Activated naive CD4-positive, alpha-beta T cell (primary cell): ENCODE data around the gene EPN2.

Experiments used
- DNase-seq, 4 experiments: peaks; one replicate each; lab custom pipeline; 2025; lab: John Stamatoyannopoulos, UW

The EPN2 gene

DNA sequence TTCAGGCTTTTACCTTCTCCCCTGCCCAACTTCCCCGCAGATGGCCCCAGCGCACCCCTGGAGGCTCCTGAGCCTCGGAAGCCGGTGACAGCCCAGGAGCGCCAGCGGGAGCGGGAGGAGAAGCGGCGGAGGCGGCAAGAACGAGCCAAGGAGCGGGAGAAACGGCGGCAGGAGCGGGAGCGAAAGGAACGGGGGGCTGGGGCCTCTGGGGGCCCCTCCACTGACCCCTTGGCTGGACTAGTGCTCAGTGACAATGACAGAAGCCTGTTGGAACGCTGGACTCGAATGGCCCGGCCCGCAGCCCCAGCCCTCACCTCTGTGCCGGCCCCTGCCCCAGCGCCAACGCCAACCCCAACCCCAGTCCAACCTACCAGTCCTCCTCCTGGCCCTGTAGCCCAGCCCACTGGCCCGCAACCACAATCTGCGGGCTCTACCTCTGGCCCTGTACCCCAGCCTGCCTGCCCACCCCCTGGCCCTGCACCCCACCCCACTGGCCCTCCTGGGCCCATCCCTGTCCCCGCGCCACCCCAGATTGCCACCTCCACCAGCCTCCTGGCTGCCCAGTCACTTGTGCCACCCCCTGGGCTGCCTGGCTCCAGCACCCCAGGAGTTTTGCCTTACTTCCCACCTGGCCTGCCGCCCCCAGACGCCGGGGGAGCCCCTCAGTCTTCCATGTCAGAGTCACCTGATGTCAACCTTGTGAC is 144.7 kb downstream of the EPN2 start:
- DNase-seq: no peak

DNA sequence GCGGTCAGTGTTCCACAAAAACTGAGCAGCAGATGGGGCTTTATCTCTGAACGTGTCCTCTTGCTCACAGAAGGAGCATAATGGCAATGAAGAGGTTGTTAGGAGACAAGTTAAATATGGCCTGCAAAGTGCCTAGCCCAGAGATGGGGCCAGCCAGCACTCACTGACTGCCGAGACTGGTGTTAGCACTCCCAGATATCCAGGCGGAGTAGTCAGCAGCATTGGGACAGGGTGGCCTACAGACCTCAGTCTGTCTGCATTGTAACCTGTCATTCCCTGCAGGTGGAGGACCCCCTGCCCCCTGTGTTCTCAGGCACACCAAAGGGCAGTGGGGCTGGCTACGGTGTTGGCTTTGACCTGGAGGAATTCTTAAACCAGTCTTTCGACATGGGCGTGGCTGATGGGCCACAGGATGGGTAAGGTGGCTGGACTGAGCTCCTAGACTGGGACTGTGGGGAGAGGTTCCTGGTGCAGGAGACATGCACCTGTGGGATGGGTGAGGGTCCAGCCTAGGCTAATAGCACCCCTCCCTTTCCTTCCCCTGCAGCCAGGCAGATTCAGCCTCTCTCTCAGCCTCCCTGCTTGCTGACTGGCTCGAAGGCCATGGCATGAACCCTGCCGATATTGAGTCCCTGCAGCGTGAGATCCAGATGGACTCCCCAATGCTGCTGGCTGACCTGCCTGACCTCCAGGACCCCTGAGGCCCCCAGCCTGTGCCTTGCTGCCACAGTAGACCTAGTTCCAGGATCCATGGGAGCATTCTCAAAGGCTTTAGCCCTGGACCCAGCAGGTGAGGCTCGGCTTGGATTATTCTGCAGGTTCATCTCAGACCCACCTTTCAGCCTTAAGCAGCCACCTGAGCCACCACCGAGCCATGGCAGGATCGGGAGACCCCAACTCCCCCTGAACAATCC is 145.6 kb downstream of the EPN2 start:
- DNase-seq: no peak

DNA sequence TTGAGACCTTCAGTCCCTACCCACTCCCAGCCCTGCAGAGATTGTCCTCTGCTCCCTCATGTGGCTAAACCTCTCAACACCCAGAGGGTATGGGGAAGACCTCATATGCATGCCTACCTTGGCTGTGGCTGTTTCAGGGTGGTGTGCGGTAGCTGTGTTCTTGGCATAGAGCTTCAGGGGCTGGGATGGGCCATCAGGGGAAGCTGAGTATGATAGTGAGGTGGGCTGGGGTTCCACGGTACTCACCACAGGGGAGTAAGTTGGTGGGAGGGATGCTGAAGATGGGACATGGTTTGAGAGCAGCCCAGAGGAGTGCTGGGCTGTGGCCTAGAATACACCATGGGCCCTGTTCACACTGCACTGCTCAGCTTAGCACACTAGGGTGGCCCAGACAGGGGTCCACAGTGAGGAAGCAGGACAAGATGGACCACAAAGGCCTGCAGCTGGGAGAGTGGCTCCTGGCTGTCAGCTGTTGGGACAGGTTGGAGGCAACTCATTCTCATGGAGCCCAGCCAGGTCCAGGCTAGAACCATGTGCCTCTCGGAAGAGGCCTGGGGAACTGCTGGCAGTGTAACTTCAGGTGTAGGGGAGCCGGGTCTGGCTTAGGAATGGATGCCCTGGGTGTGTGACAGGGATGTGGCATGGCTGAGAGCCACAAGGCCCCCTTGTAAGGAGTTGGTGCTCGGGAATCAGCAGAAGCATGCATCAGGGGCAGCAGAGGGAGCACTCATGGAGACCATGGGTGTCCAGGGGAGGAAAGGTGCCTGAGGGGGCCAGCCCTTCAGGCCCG is 146.7 kb downstream of the EPN2 start:
- DNase-seq: no peak

DNA sequence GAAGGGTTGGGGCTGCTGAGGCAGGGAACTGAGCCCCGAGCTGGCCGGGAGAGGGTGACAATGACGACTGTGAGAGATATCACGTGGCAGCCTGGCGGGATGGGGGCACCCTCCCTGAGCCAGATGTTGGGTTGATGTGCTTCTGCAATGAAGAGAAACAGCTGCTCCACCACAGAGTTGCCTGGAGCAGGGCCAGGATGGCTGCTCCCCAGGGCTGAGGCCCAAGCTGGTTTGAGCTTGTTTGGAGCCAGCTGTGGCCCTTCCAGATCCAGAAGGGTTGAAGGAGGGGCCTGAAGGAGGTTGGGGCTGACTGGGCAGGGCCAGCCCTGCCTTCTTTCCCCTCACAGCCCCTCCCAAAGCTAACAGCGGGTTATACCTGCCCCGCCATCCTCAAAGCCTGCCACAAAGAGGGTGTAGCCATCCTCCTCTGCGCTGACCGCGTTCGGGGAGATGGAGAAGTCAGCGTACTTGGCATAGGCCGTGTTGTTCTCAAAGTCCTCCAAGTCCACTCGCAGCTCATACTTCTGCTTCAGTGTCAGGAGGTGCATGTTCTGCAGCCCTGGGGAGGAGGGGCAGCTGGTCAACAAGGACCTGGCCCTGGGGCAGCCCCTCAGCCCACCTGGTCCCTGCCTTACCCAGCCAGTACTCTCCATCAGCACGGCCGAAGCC is 147.7 kb downstream of the EPN2 start:
- DNase-seq: no peak

DNA sequence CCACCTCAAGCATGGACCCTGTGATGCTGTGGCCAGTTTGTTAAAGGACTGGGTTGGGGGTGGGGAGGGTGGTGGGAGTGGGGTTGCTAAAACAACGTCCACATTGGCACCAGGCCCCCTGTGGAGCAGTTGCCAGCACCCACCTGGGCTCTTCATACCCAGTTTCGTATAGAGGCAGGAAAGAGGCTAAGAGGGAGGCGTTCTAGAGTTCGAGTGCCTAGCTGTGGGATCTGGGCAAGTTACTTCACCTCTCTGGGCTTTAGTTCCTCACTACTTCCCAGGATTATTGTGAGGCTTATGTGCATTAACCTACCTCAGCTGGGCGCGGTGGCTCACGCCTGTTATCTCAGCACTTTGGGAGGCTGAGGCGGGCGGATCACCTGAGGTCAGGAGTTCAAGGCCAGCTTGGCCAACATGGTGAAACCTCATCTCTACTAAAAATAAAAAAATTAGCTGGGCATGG is 148.4 kb downstream of the EPN2 start:
- DNase-seq: no peak
